HG03520 (cell line): ENCODE results near the gene CABS1.

Experiments used
- ATAC-seq: cut with Tn5 transposase; IDR thresholded peaks from one replicate; pipeline ENCODE4 v1.9.1; 2021; ENCODE audit warnings: mild to moderate bottlenecking, moderate library complexity; ENCODE audit not compliant: unreplicated experiment

The CABS1 gene

DNA sequence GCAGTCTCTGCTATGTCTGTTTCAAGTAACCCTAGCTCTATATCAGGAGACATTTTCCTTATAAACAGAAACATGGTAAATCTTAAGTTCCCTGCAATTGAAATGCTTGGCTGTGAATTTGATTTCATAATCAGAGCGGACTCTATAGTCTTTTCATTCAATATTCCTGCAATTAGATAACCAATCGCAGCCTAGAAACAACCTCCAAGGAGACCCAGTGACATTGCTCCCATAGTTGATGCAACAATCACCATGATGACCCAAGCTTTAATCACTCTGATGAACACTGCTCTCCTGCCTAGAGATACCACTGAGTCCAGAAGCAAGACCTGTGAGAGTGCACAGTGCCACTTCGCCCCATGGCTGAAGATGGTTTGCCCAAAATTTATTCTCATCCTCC lies at the start of gene CABS1:
CABS1 (plus strand) TSS at position 301 of the 400 bp plus-strand sequence; CDS start at position 360, 59 bp downstream.
- ATAC-seq = no peak

DNA sequence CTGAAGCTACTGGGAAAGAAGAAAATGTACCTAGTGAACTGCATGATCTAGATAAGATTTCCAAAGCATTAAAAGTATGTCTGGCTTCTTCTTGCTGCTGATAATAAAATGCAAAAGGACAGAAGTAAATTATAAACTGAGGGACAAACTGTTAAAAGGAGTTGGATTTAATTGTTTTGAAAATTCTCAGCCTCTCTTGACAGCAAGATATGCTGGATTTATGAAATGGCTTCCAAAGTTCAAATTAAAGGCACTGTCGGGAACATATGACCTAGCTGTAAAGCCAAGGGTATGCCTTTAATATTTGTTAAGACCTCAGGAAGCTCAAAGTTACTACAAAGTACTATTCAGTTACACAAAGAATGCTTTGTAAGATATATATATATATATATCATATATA lies 46.1 kb upstream of the CABS1 start:
- no peak for ATAC-seq

DNA sequence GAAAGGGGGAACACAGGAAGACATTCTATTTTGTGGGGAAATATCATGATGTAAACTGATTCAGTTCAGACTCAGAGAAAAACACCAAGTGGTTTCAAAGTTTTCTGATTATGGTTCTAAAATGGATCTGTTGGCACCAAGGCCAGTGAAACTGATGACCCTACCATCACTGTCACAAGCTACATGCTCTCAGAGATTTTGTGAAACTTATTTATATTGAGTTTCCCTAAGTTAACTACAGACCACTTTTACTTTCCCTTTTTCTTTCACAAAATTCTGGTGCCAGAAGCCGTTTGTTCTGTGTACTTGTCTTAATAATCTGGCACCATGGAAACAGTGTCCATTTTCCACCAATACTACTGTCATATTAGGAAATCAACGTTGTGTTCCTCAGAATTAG lies 43.4 kb upstream of the CABS1 start:
- ATAC-seq = no peak

- no peak for ATAC-seq
Measured at GRCh38 chr4:70297576-70297975, 37.2 kb upstream of the CABS1 start.

GRCh38 chr4:70298051-70298450 lies 36.7 kb upstream of the CABS1 start:
- ATAC-seq = no peak

DNA sequence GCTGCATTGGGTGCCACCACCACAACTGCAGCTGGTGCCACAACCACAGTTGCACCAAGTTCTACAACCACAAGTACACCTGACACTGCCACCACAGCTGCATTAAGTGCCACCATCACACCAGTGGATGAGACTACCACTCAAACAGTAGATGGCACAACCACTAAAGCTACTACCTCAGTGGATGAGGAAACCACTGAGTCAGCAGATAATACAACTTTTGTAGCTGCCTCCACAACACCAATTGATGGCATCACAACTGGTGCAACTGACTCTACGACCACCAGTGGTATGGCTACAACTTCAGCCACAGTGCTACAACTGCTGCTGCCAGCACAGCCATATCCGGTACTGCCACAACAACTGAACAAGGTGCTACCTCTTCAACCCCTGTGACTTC lies 35.1 kb upstream of the CABS1 start:
- ATAC-seq = no peak

DNA sequence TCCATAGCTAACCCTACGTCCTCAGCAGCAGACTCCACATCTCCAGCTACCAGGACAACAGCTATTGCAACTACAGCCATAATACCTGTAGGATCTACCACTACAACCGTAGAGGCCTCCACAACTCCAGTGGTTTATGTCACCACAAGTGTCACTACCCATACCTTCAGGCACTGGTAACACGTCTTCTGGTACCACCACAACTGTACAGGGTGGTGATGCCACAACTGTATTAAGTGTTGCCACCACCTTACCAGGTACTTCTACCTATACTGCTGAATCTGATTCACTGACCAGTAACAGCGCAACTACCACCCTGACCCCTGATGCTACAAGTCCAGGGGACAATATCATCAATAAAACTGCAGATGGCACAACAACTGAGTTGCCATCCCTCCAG lies 34.6 kb upstream of the CABS1 start:
- ATAC-seq = no peak

DNA sequence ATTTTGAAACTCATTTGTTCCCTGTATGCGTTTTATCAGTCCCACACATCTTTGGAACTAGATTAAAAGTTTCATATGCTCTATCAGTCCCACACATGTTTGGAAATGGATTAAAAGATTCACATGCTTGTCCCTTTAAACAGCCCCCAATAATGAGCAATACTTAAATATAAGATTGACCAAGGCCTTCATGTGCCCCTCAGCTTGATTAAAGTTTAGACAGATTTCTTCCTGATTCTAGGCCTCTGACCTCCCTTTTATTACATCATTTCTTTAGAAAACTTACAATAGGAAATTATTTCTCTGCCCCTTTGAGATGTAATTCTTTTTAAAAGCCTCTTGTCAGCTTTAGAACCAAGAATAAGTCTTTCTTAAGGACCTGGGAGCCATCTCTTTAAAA lies 31.7 kb upstream of the CABS1 start:
- no peak for ATAC-seq

GRCh38 chr4:70305601-70306000 lies 29.2 kb upstream of the CABS1 start:
- no peak for ATAC-seq

- ATAC-seq = no peak
Measured at GRCh38 chr4:70306076-70306475, 28.7 kb upstream of the CABS1 start.

- ATAC-seq = no peak
Measured at GRCh38 chr4:70313736-70314135, 21.0 kb upstream of the CABS1 start.

DNA sequence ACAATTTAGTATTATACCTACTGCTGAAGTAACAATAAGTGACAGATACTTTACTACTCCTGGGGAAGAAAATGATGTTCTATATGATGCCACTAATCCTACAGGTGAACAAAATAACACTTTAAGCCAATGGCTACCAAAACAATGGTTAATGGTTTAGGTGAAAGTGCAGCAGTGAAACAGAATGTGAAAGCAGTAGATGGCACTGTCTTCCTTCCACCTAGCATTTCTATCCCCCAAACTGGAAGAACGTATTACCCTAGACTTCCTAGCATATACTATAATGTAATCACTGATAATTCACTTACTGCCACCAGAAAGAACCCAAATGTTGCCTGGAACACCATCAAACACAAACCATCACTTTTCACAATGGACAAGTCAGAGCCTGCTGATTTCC lies 18.9 kb upstream of the CABS1 start:
- no peak for ATAC-seq

- no peak for ATAC-seq
Measured at GRCh38 chr4:70326052-70326451, 8.7 kb upstream of the CABS1 start.

GRCh38 chr4:70336043-70336442 lies 1.3 kb downstream of the CABS1 start:
- no peak for ATAC-seq

DNA sequence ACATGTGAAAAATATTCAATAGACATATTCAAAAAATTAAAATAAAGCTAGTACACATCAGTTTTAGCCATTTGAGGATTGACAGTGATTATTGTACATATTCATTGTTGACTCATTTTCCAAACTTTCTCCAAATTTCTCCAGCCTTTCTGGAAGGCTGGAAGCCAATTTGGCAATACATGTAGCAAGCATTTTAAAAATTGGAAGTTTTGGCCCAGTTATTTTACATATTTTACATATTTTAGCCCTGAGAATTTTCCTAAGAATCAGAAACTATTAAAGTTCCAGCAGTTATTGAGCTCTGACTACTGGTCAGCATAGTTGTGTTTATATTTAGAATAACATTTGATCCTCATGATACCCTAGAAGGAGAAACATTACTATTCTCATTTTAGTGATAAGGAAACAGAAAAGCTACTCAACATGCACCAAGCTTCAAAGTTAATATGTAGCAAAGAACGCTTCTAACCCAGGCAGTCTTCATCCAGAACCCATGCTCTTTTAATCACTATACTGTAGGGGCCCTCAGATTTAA lies 3.2 kb downstream of the CABS1 start:
- ATAC-seq = no peak

DNA sequence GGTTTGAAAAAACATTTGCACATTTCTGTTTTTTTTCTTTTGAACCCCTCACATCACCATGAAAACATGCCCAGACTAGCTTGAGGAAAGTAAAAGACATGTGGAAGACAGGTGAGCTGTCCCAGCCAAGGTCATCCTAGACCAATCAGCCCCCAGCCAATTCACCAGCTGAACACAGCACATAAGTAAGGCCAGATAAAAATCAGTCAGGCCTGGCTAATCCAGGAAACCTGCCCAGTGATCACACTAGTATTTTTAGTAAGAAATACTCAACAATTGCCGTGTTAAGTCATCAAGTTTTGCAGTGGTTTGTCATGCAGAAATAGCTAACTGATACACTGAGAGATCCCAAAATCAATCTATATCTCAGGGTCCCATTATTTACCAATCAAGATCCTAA lies 21.4 kb downstream of the CABS1 start:
- ATAC-seq = no peak

GRCh38 chr4:70359115-70359661 lies 24.4 kb downstream of the CABS1 start:
- no peak for ATAC-seq

- no peak for ATAC-seq
Measured at GRCh38 chr4:70360460-70360859, 25.7 kb downstream of the CABS1 start, which contains the start of gene SMR3A. SMR3A (plus strand) TSS chr4:70360760; CDS start chr4:70362116, 1,356 bp downstream.

- ATAC-seq = no peak
Measured at GRCh38 chr4:70364002-70364401, 29.2 kb downstream of the CABS1 start.

- ATAC-seq = no peak
Measured at GRCh38 chr4:70365479-70365878, 30.7 kb downstream of the CABS1 start.

DNA sequence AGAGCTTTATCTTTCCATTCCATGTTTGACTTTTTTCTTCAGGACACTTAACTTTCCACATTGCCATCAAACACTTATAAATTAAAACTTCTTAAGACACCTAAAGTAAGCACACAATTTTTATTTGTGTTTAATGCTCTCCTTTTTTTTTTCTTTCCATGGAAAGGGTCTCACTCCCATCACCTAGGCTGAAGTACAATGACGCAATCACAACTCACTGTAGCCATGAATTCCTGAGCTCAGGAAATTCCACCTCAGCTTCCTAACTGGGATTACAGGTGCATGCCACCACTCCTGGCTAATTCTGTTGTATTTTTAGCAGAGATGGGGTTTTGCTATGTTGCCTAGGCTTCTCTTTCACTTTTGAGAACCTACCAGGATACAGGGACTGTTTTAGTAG lies 33.0 kb downstream of the CABS1 start:
- no peak for ATAC-seq

GRCh38 chr4:70371987-70372386 lies 37.2 kb downstream of the CABS1 start:
- ATAC-seq = no peak

DNA sequence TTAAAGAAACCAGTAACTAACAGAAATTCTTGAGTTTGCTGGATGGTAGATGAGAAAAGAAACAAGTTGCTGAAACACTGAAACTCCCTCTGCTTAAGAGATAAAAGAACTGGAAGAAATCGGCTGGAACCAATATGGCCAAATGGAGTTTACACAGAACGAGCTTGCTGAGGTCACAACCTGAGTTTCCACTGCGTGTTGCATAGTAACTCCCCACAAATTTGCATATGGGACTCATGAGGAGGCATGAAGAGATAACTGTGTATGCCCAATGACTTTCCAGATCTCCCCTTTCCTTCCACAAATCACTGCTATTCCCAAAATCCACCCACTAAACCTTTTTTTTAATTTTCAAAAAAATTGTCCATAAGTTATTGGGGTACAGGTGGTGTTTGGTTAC lies 38.0 kb downstream of the CABS1 start:
- peak; percentile 51 for ATAC-seq
